HCT116 (cell line): ENCODE data around the gene ACSBG1.
A peak's percentile ranks its signal among the peaks of the same experiment; 100 is the strongest.

Experiments
- CBX3 ChIP-seq: IDR thresholded peaks from 2 replicates; pipeline ENCODE4 v1.6.1; 2012; ENCODE audit warnings: low read depth
- CEBPB ChIP-seq: IDR thresholded peaks from 2 replicates; pipeline ENCODE4 v1.6.1; 2012; ENCODE audit warnings: low read depth
- EZH2 ChIP-seq: fragments of 200-600 bp; sonication (generic); IDR thresholded peaks from 2 replicates; pipeline ENCODE4 v1.6.1; 2017; ENCODE audit warnings: antibody characterized with exemption, mixed run types
- FOSL1 ChIP-seq: IDR thresholded peaks from 2 replicates; pipeline ENCODE4 v1.6.1; 2012; ENCODE audit warnings: low read depth
- POLR2A ChIP-seq: IDR thresholded peaks from 2 replicates; pipeline ENCODE4 v1.7.0; 2011; ENCODE audit warnings: borderline replicate concordance; ENCODE audit not compliant: insufficient read depth, insufficient read length; ENCODE audit errors: extremely low read depth
- POLR2AphosphoS5 ChIP-seq: IDR thresholded peaks from 2 replicates; pipeline ENCODE4 v1.6.1; 2011; ENCODE audit warnings: mild to moderate bottlenecking, low read depth, low read length, moderate library complexity
- RAD21 ChIP-seq: IDR thresholded peaks from 2 replicates; pipeline ENCODE4 v1.6.1; 2012; ENCODE audit warnings: low read depth, mild to moderate bottlenecking
- SIN3A ChIP-seq: IDR thresholded peaks from 2 replicates; pipeline ENCODE4 v1.6.1; 2012; ENCODE audit warnings: low read depth
- SP1 ChIP-seq: IDR thresholded peaks from 2 replicates; pipeline ENCODE4 v1.6.1; 2012; ENCODE audit warnings: low read depth
- YY1 ChIP-seq: IDR thresholded peaks from 2 replicates; pipeline ENCODE4 v1.6.1; 2011; ENCODE audit warnings: low read length, low read depth, moderate library complexity, mild to moderate bottlenecking; ENCODE audit not compliant: insufficient replicate concordance; ENCODE audit errors: extremely low read depth
- ZNF274 ChIP-seq: fragments of 200-500 bp; sonication (Bioruptor generic); IDR thresholded peaks from 2 replicates; pipeline ENCODE4 v1.6.1; 2014; ENCODE audit warnings: mild to moderate bottlenecking, low read depth, low read length, inconsistent platforms
- TF ChIP-seq, protein P1 (sequence below), 3 experiments: fragments of 200-600 bp in 1 of 3; sonication (generic) in 1 of 3; IDR thresholded peaks in 2 of 3; conservative IDR thresholded peaks in 1 of 3; 2 replicates each; pipeline ENCODE4 v1.5.1; 2012 to 2017; ENCODE audit warnings: low read depth in 2 of 3, low read length in 2 of 3, antibody characterized with exemption in 1 of 3, borderline replicate concordance in 1 of 3, control low read depth in 1 of 3, mild to moderate bottlenecking in 1 of 3, mixed read lengths in 1 of 3, mixed run types in 1 of 3, moderate library complexity in 1 of 3; ENCODE audit not compliant: insufficient read depth in 1 of 3
- TF ChIP-seq, protein P2 (sequence below): IDR thresholded peaks from 2 replicates; pipeline ENCODE4 v1.6.1; 2012
- TF ChIP-seq, protein P3 (sequence below): IDR thresholded peaks from 2 replicates; pipeline ENCODE4 v1.6.1; 2011; ENCODE audit warnings: mild to moderate bottlenecking, low read length, moderate library complexity; ENCODE audit not compliant: insufficient replicate concordance; ENCODE audit errors: extremely low read depth

DNA sequence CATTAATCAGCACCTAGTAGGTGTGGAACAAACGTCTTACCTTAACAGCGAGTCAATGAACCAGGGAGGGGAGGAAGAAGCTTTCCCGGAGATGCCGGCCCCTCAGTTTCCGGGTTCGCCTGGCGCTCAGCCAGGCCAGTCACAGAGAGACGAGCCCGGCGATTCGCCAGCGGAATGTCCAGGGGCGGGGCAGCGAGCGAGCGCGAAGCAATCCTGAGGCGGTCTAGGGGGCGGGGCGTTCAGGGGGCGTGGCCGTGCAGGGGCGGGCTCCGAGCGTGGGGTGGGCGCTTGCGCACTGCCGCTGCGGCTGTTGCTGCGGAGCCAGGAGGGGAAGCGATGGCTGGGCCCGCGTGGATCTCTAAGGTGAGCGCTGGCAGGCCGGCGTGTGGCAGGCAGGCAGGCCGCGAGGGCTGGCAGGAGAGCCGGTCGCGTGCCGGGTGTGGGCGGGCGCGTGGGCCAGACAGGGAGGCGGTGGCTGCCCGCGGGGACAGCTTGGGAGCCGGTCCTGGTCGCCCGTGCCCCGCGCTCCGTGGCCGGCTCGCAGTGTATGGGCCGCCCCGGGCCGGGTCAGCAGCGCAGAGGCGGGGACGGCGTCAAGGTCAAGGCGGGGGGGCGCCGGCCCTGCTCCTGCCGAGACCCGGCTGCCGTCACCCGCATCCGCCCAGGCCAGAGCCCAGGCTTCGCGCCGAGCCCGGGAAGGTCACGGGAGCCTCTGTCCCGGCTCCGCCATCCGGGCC lies 85.1 kb downstream of the ACSBG1 start, which contains the start of gene IDH3A:
- TF ChIP-seq POLR2A (peak; percentile 68), CBX3 (no peak), SP1 (peak; percentile 72), RAD21 (no peak), EZH2 (no peak), ZNF274 (no peak), POLR2AphosphoS5 (peak; percentile 84), CEBPB (no peak), YY1 (no peak), FOSL1 (no peak), SIN3A (peak; percentile 63; the same call in 1 of the 2 replicates)
- TF ChIP-seq, protein P1, sequence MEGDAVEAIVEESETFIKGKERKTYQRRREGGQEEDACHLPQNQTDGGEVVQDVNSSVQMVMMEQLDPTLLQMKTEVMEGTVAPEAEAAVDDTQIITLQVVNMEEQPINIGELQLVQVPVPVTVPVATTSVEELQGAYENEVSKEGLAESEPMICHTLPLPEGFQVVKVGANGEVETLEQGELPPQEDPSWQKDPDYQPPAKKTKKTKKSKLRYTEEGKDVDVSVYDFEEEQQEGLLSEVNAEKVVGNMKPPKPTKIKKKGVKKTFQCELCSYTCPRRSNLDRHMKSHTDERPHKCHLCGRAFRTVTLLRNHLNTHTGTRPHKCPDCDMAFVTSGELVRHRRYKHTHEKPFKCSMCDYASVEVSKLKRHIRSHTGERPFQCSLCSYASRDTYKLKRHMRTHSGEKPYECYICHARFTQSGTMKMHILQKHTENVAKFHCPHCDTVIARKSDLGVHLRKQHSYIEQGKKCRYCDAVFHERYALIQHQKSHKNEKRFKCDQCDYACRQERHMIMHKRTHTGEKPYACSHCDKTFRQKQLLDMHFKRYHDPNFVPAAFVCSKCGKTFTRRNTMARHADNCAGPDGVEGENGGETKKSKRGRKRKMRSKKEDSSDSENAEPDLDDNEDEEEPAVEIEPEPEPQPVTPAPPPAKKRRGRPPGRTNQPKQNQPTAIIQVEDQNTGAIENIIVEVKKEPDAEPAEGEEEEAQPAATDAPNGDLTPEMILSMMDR (IDR thresholded peaks at IDR 0.05 in 2 of 3, conservative IDR thresholded peaks at IDR 0.05 in 1 of 3; ENCODE audit: borderline replicate concordance in 1 of 3, insufficient read depth in 1 of 3, low read depth in 2 of 3, low read length in 2 of 3) = no peak
- TF ChIP-seq, protein P2, sequence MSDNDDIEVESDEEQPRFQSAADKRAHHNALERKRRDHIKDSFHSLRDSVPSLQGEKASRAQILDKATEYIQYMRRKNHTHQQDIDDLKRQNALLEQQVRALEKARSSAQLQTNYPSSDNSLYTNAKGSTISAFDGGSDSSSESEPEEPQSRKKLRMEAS = peak; percentile 63; the same call in 1 of the 2 replicates
- TF ChIP-seq, protein P3, sequence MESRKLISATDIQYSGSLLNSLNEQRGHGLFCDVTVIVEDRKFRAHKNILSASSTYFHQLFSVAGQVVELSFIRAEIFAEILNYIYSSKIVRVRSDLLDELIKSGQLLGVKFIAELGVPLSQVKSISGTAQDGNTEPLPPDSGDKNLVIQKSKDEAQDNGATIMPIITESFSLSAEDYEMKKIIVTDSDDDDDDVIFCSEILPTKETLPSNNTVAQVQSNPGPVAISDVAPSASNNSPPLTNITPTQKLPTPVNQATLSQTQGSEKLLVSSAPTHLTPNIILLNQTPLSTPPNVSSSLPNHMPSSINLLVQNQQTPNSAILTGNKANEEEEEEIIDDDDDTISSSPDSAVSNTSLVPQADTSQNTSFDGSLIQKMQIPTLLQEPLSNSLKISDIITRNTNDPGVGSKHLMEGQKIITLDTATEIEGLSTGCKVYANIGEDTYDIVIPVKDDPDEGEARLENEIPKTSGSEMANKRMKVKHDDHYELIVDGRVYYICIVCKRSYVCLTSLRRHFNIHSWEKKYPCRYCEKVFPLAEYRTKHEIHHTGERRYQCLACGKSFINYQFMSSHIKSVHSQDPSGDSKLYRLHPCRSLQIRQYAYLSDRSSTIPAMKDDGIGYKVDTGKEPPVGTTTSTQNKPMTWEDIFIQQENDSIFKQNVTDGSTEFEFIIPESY = no peak
